Neural progenitor cell (in vitro differentiated cells): ENCODE measurements around the gene CASTOR1.

Experiments
- CTCF ChIP-seq: fragments of 200-600 bp; sonication (generic); IDR thresholded peaks from 2 replicates; pipeline ENCODE4 v1.5.1; 2017; ENCODE audit warnings: antibody characterized with exemption, mild to moderate bottlenecking
- EZH2 ChIP-seq: fragments of 200-600 bp; sonication (generic); IDR thresholded peaks from 2 replicates; pipeline ENCODE4 v1.6.1; 2017; ENCODE audit warnings: antibody characterized with exemption, mild to moderate bottlenecking, moderate library complexity

DNA sequence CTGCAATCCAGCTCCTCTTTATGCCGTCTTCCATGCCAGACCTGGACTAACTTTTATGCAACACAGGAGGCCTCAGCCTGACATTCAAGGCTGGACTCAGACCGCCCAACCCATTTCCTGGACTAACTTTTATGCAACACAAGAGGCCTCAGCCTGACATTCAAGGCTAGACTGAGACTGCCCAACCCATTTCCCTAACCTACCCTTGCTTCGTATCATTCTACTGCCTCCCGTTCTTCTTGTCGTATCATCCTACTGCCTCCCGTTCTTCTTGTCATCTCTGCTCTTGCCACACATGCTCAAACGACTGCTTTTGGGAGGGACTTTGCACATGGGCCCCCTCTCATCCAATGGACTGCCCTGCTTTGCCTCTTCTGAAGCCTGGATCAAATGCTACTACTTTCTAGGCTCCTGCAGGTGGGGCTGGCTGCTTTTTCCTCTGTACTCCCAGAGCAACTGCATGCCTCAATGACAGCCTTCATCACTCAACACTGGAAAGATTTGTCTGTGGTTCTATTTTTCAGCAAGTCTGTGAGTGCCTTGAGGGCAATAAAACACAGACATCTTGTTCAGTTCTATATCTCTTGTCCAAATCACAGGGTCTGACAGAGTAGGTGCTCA, 29.6 kb upstream of the CASTOR1 start:
- TF ChIP-seq CTCF (no peak), EZH2 (no peak)
